Aorta (tissue), 5 donors: ENCODE measurements around the gene PHF21B. TPM values are rescaled to one million over a fixed set of nuclear protein-coding genes. Genes with fewer than 3 reads are reported as not detected.

ENCODE experiments used
- ATAC-seq: fragments of 200-7000 bp; cut with Tn5 transposase; one replicate; pipeline ENCODE4 v1.9.1; 2022; ENCODE audit warnings: moderate library complexity; ENCODE audit not compliant: low FRiP score
- DNase-seq, 2 donors: peaks; one replicate each; pipeline ENCODE4 v3.0.0-alpha.2; 2020
- H3K27ac ChIP-seq, 2 donors: one replicate each; pipeline ENCODE4 v1.5.1; 2013; ENCODE audit warnings: low read length in 2 of 2, mild to moderate bottlenecking in 2 of 2, moderate library complexity in 2 of 2, control low read depth in 1 of 2, inconsistent platforms in 1 of 2, low read depth in 1 of 2
- H3K27me3 ChIP-seq, 2 donors: one replicate each; pipeline ENCODE4 v1.6.1; 2013; ENCODE audit warnings: control low read depth in 1 of 2, low read length in 1 of 2, mild to moderate bottlenecking in 1 of 2, moderate library complexity in 1 of 2; ENCODE audit not compliant: insufficient read depth in 2 of 2, control insufficient read depth in 1 of 2
- H3K36me3 ChIP-seq, 2 donors: one replicate each; pipeline ENCODE4 v1.6.1; 2013; ENCODE audit warnings: control low read depth in 1 of 2, low read length in 1 of 2, mild to moderate bottlenecking in 1 of 2; ENCODE audit not compliant: insufficient read depth in 2 of 2, control insufficient read depth in 1 of 2
- H3K4me1 ChIP-seq, 2 donors: one replicate each; pipeline ENCODE4 v1.6.1; 2013; ENCODE audit warnings: low read length in 2 of 2, control low read depth in 1 of 2, mild to moderate bottlenecking in 1 of 2, moderate library complexity in 1 of 2; ENCODE audit not compliant: insufficient read depth in 2 of 2, control insufficient read depth in 1 of 2
- H3K4me3 ChIP-seq, 2 donors: one replicate each; pipeline ENCODE4 v1.5.1; 2013; ENCODE audit warnings: low read length in 2 of 2, control low read depth in 1 of 2, mild to moderate bottlenecking in 1 of 2
- H3K9me3 ChIP-seq: one replicate; pipeline ENCODE4 v1.6.1; 2013; ENCODE audit warnings: mild to moderate bottlenecking, low read length; ENCODE audit not compliant: control insufficient read depth
- WGBS, 2 donors: extraction: QIAGEN DNeasy Blood & Tissue Kit; methylation state at CpG; one replicate each; pipeline ENCODE4 v1.1.7; 2013; 5-methylcytosine and 5-hydroxymethylcytosine counted together
- intact Hi-C, 2 donors: fragments of 100-400 bp; cut with DNase I; formaldehyde crosslinking; loops; one replicate each; pipeline versions ENCODE4 v1.14.2 to v1.15.0; 2022
- polyA plus RNA-seq, 2 donors: library from polyadenylated mRNA; stranded (reverse); fragments of 200-250 nt; gene quantifications; one replicate each; pipeline ENCODE4 v1.2.3, GENCODE V29; 2013
- total RNA-seq, 2 donors: library from RNA; stranded (reverse); fragmentation: NEBNext Ultra II Directional; extraction: Animal tissue kit (Norgen Biotek cat#: 25700); gene quantifications; one replicate each; pipeline ENCODE4 v1.2.1, GENCODE V29; 2021
- donor health status: healthy with polysubstance abuse.
- donor health status: Bipolar disorder and iron deficiency.
- donor health status: DM: no; HTN: no; CAD: no.
- donor health status: DM: no; HTN: no; CAD: no.
- donor health status: DM: yes; HTN: yes; CAD: no.

PHF21B gene
- total and polyA plus RNA-seq, 4 donors, result 0.75 to 1.8 TPM; not detected in 2

GRCh38 chr22:45047260-45047659 lies 37.5 kb upstream of the PHF21B start:
- Histone ChIP-seq H3K27me3 (no peaks in the 10 kb centered on the region), H3K36me3 (no peaks in the 10 kb centered on the region), H3K4me1 (no peaks in the 10 kb centered on the region), H3K27ac (no peak overlapping the region), H3K4me3 (no peak overlapping the region), H3K9me3 (no peaks in the 10 kb centered on the region)
- intact Hi-C loops, result no loop called here
- WGBS, 2 donors, result 20 to 25% methylated on average over 6 of the region's 6 CpGs
- no peak for DNase-seq
- no peak for ATAC-seq

DNA sequence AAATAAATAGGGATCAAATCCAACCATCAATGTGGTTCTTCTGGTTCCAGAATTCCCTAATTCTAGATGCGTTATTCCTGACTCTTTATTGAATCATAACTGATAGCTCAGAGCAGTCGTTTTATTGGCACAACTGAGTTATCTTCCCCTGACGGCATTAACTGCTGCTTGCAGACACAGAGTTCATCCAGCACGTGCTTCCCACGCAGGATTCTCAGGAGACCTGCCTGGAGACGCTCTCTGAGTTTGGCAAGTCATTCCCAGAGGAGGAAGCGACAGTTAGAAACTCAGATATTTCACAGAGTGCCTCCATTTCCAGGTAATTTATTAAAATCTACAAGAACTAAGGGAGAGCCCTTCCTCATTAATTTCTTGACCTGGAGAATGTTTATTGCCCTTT lies 35.4 kb upstream of the PHF21B start:
- no peaks in the 10 kb centered on the region for H3K36me3 ChIP-seq
- H3K27ac ChIP-seq, result no peak overlapping the region
- no peaks in the 10 kb centered on the region for H3K4me1 ChIP-seq
- 45 to 49% methylated on average over 7 of the region's 7 CpGs for WGBS, 2 donors
- intact Hi-C loops, result no loop called here
- DNase-seq, result no peak
- no peak for ATAC-seq
- H3K9me3 ChIP-seq, result no peaks in the 10 kb centered on the region
- H3K27me3 ChIP-seq, result no peaks in the 10 kb centered on the region
- no peak overlapping the region for H3K4me3 ChIP-seq

DNA sequence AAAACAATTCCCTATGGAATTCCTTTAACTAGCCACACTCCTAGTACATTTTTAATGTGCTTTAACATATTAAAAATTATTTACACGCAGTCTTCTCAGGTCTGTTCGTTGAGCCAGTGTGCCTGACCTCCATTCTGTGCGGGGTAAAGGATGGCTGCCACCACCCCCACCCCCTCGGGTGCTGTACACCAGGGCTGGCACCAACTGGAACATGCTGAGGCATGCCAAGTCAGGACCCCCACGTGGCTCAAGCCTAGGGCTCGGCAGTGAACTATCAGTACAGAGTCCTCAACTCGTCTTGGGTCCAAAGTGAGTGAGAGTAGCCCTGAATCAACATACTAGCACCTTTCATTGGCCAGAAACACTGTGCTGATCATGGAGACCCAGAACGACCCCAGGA lies 32.5 kb upstream of the PHF21B start:
- H3K36me3 ChIP-seq, result no peaks in the 10 kb centered on the region
- intact Hi-C loops, result no loop called here
- WGBS, 2 donors, result 73 to 74% methylated on average over 8 of the region's 8 CpGs
- no peak overlapping the region for H3K27ac ChIP-seq
- no peak overlapping the region for H3K4me3 ChIP-seq
- no peaks in the 10 kb centered on the region for H3K4me1 ChIP-seq
- no peak for ATAC-seq
- DNase-seq, result no peak
- no peaks in the 10 kb centered on the region for H3K9me3 ChIP-seq
- no peaks in the 10 kb centered on the region for H3K27me3 ChIP-seq

GRCh38 chr22:45039133-45039532 lies 29.3 kb upstream of the PHF21B start:
- 45 to 51% methylated on average over 8 of the region's 8 CpGs for WGBS, 2 donors
- no peaks in the 10 kb centered on the region for H3K27me3 ChIP-seq
- H3K9me3 ChIP-seq, result no peaks in the 10 kb centered on the region
- no peaks in the 10 kb centered on the region for H3K4me1 ChIP-seq
- ATAC-seq (no peak), DNase-seq (no peak)
- intact Hi-C loops, result no loop called here
- no peak overlapping the region for H3K27ac ChIP-seq
- no peaks in the 10 kb centered on the region for H3K36me3 ChIP-seq
- H3K4me3 ChIP-seq, result no peak overlapping the region

GRCh38 chr22:45036154-45036553 lies 26.3 kb upstream of the PHF21B start:
- Histone ChIP-seq H3K9me3 (no peaks in the 10 kb centered on the region), H3K27me3 (no peaks in the 10 kb centered on the region), H3K27ac (no peak overlapping the region), H3K4me1 (no peaks in the 10 kb centered on the region), H3K4me3 (no peak overlapping the region), H3K36me3 (no peaks in the 10 kb centered on the region)
- WGBS, 2 donors, result 66 to 68% methylated on average over 15 of the region's 15 CpGs
- intact Hi-C loops, result no loop called here
- ATAC-seq, result no peak
- DNase-seq, result no peak

DNA sequence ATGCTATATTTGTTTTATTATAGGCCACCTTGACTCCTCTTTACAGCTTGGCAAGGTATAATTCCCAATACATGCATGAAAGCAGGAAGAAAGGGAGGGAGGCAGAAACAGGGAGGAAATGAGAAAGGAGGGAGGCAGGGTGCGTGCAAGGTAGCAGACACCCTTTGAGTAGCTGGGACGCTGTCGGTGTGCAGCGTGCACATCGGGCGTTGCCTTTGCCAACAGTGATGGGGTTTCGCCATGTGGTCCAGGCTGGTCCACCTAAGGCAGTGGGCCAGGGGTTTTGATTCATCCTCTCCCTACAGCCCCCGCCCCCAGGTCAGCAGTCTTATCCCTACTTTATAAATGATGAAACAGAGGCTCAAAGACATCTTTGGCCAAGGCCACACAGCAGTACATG lies 25.0 kb upstream of the PHF21B start:
- DNase-seq, result no peak
- Histone ChIP-seq H3K4me3 (no peak overlapping the region), H3K36me3 (no peaks in the 10 kb centered on the region), H3K9me3 (no peaks in the 10 kb centered on the region), H3K27me3 (no peaks in the 10 kb centered on the region), H3K4me1 (no peaks in the 10 kb centered on the region), H3K27ac (no peak overlapping the region)
- 92 to 97% methylated on average over 8 of the region's 8 CpGs for WGBS, 2 donors
- no peak for ATAC-seq
- intact Hi-C loops, result no loop called here

GRCh38 chr22:45034156-45034555 lies 24.4 kb upstream of the PHF21B start:
- Histone ChIP-seq H3K9me3 (no peaks in the 10 kb centered on the region), H3K27ac (no peak overlapping the region), H3K4me1 (no peaks in the 10 kb centered on the region), H3K36me3 (no peaks in the 10 kb centered on the region), H3K4me3 (no peak overlapping the region), H3K27me3 (no peaks in the 10 kb centered on the region)
- WGBS, 2 donors, result 85 to 86% methylated on average over 10 of the region's 10 CpGs
- ATAC-seq, result no peak
- intact Hi-C loops, result no loop called here
- no peak for DNase-seq

DNA sequence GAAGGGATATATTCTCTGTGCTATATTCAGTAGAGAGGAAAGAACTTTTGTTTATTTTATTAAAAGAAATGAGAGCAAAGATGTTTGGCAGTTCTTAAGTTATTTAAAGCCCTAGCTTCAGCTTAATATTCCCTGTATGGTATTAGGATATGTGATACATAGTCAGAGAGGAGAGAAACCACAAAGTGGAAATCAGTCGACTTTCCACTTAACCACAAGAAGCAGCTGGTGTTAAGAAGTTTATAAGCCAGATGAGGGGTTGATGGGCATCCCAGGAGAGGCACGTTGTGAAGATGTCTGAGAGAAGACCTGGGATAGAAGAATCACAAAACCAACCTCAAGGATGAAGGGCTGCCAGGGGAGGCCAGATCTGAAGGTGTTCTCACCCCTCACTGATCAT lies 23.3 kb upstream of the PHF21B start:
- intact Hi-C loops, result no loop called here
- WGBS, 2 donors, result 45 to 48% methylated on average over 2 of the region's 2 CpGs

GRCh38 chr22:45031629-45032403 lies 22.0 kb upstream of the PHF21B start:
- no peaks in the 10 kb centered on the region for H3K4me1 ChIP-seq
- H3K27me3 ChIP-seq, result no peaks in the 10 kb centered on the region
- no peaks in the 10 kb centered on the region for H3K36me3 ChIP-seq
- intact Hi-C loops, result no loop called here
- WGBS, 2 donors, result 78 to 82% methylated on average over 1 of the region's 1 CpG
- no peak overlapping the region for H3K27ac ChIP-seq
- ATAC-seq (no peak), DNase-seq (no peak)
- H3K9me3 ChIP-seq, result no peaks in the 10 kb centered on the region
- H3K4me3 ChIP-seq, result no peak overlapping the region

More for the DNA sequence above, 23.3 kb upstream of the PHF21B start:
- Histone ChIP-seq H3K9me3 (no peaks in the 10 kb centered on the region), H3K36me3 (no peaks in the 10 kb centered on the region), H3K27ac (no peak overlapping the region), H3K27me3 (no peaks in the 10 kb centered on the region), H3K4me3 (no peak overlapping the region), H3K4me1 (no peaks in the 10 kb centered on the region)
- DNase-seq (no peak), ATAC-seq (no peak)
